ENCODE data around the gene ARHGAP9.
"Not testable (repeated sequence)": the region's sequence is repeated elsewhere in the genome, so short reads cannot be mapped to it uniquely, and the experiment has no call there.

ARHGAP9 gene

GRCh38 chr12:57459055-57459749 is 20.5 kb downstream of the ARHGAP9 start:
- DNase-seq (ENCODE audit: extremely low read depth in 1 of 2, low read depth in 1 of 2), result peak; percentile 86 to 96

- DNase-seq (ENCODE audit: extremely low read depth in 1 of 2, low read depth in 1 of 2), result no peak
Observed at GRCh38 chr12:57458665-57459054, 21.0 kb downstream of the ARHGAP9 start.

GRCh38 chr12:57456737-57457490 is 22.8 kb downstream of the ARHGAP9 start:
- DNase-seq (ENCODE audit: extremely low read depth in 1 of 2, low read depth in 1 of 2), result no peak

GRCh38 chr12:57456145-57456700 is 23.4 kb downstream of the ARHGAP9 start:
- DNase-seq (ENCODE audit: extremely low read depth in 1 of 2, low read depth in 1 of 2), result no peak

GRCh38 chr12:57455374-57456144 is 24.1 kb downstream of the ARHGAP9 start:
- DNase-seq (ENCODE audit: extremely low read depth in 1 of 2, low read depth in 1 of 2), result no peak

- no peak for DNase-seq (ENCODE audit: extremely low read depth in 1 of 2, low read depth in 1 of 2)
Observed at GRCh38 chr12:57454566-57455373, 24.9 kb downstream of the ARHGAP9 start, which contains the start of gene INHBE. INHBE (plus strand) TSS chr12:57455307; CDS start chr12:57455537, 230 bp downstream.

GRCh38 chr12:57454213-57454565 is 25.5 kb downstream of the ARHGAP9 start:
- DNase-seq (ENCODE audit: extremely low read depth in 1 of 2, low read depth in 1 of 2), result no peak

- DNase-seq (ENCODE audit: extremely low read depth in 1 of 2, low read depth in 1 of 2), result no peak
Observed at GRCh38 chr12:57452937-57453509, 26.6 kb downstream of the ARHGAP9 start.

- peak in 1 of 2 donors; percentile 57 for DNase-seq (ENCODE audit: extremely low read depth in 1 of 2, low read depth in 1 of 2)
Observed at GRCh38 chr12:57452181-57452936, 27.3 kb downstream of the ARHGAP9 start.

- no peak for DNase-seq (ENCODE audit: extremely low read depth in 1 of 2, low read depth in 1 of 2)
Observed at GRCh38 chr12:57451233-57451778, 28.4 kb downstream of the ARHGAP9 start.

- DNase-seq (ENCODE audit: extremely low read depth in 1 of 2, low read depth in 1 of 2), result no peak
Observed at GRCh38 chr12:57450057-57450456, 29.6 kb downstream of the ARHGAP9 start.

- DNase-seq (ENCODE audit: extremely low read depth in 1 of 2, low read depth in 1 of 2), result no peak
Observed at GRCh38 chr12:57449375-57449774, 30.3 kb downstream of the ARHGAP9 start.

GRCh38 chr12:57448669-57449068 is 31.0 kb downstream of the ARHGAP9 start:
- no peak for DNase-seq (ENCODE audit: extremely low read depth in 1 of 2, low read depth in 1 of 2)

- no peak for DNase-seq (ENCODE audit: extremely low read depth in 1 of 2, low read depth in 1 of 2)
Observed at GRCh38 chr12:57446292-57446960, 33.2 kb downstream of the ARHGAP9 start.

- no peak for DNase-seq (ENCODE audit: extremely low read depth in 1 of 2, low read depth in 1 of 2)
Observed at GRCh38 chr12:57444744-57445143, 34.9 kb downstream of the ARHGAP9 start.

GRCh38 chr12:57444337-57444736 is 35.3 kb downstream of the ARHGAP9 start:
- not testable (repeated sequence) for DNase-seq (ENCODE audit: extremely low read depth in 1 of 2, low read depth in 1 of 2)

- DNase-seq (ENCODE audit: extremely low read depth in 1 of 2, low read depth in 1 of 2), result no peak
Observed at GRCh38 chr12:57441846-57442427, 37.7 kb downstream of the ARHGAP9 start.

GRCh38 chr12:57441393-57441792 is 38.3 kb downstream of the ARHGAP9 start:
- not testable (repeated sequence) for DNase-seq (ENCODE audit: extremely low read depth in 1 of 2, low read depth in 1 of 2)

All from stimulated activated CD8-positive, alpha-beta memory T cell treated with anti-CD3 and anti-CD28 coated beads, Interleukin-7, amount 100 ng/mL, for 48 hours (primary cell).